COR-L47 (cell line): Measurements from ENCODE around the gene SYN1.

Experiments used
- DNase-seq: peaks from one replicate; lab custom pipeline; 2025; lab: John Stamatoyannopoulos, UW

Gene SYN1

GRCh38 chrX:47595716-47596251 lies 23.9 kb downstream of the SYN1 start:
- no peak for DNase-seq

- no peak for DNase-seq
These were observed 26.1 kb downstream of the SYN1 start for GRCh38 chrX:47593522-47593921.

GRCh38 chrX:47590984-47591383 lies 28.7 kb downstream of the SYN1 start:
- no peak for DNase-seq

- no peak for DNase-seq
These were observed 31.5 kb downstream of the SYN1 start for GRCh38 chrX:47587906-47588735.

GRCh38 chrX:47587091-47587891 lies 32.4 kb downstream of the SYN1 start:
- DNase-seq: no peak

GRCh38 chrX:47586043-47586787 lies 33.4 kb downstream of the SYN1 start:
- DNase-seq: no peak

GRCh38 chrX:47585273-47585672 lies 34.4 kb downstream of the SYN1 start:
- no peak for DNase-seq

GRCh38 chrX:47584714-47585113 lies 34.9 kb downstream of the SYN1 start:
- DNase-seq: no peak

- DNase-seq: no peak
These were observed 36.3 kb downstream of the SYN1 start for GRCh38 chrX:47583240-47583861.

GRCh38 chrX:47581731-47582647 lies 37.7 kb downstream of the SYN1 start, which contains the start of gene TIMP1:
TSS of gene TIMP1 (plus strand) at chrX:47582436. CDS start at chrX:47583416, 980 bp downstream.
- DNase-seq: no peak

- DNase-seq: no peak
These were observed 40.1 kb downstream of the SYN1 start for GRCh38 chrX:47579537-47579936.

GRCh38 chrX:47578692-47579091 lies 41.0 kb downstream of the SYN1 start:
- DNase-seq: no peak

GRCh38 chrX:47577901-47578300 lies 41.8 kb downstream of the SYN1 start:
- no peak for DNase-seq

- no peak for DNase-seq
These were observed 42.2 kb downstream of the SYN1 start for GRCh38 chrX:47577424-47577823.

- no peak for DNase-seq
These were observed 43.4 kb downstream of the SYN1 start for GRCh38 chrX:47576021-47576898.

GRCh38 chrX:47574547-47575301 lies 44.9 kb downstream of the SYN1 start:
- DNase-seq: no peak

GRCh38 chrX:47574076-47574546 lies 45.5 kb downstream of the SYN1 start:
- DNase-seq: no peak

GRCh38 chrX:47573341-47574075 lies 46.1 kb downstream of the SYN1 start:
- DNase-seq: no peak
